ENCODE data around the gene UGT2A2.
"Not testable (repeated sequence)": the region's sequence is repeated elsewhere in the genome, so short reads cannot be mapped to it uniquely, and the experiment has no call there.

The UGT2A2 gene

DNA sequence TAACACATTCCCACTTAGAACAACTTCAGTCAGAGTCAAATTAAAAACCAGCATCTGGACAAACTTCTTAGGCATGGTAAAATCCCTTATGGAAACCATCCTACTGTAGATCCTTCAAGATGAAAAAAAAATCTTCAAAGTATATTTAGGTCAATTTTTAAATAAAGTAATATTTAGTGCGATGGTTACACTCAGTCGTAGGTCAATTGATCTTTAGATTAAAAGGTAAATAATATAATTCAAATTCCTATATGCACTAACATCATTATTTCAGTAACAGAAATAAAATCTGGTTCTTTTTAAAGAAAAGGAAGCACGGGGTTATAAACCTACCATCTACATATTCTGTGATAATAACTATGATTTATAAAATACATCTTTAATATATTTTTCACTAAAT is at the start of gene UGT2A2:
UGT2A2 (minus strand) TSS at position 101 of the 400 bp plus-strand sequence; CDS start at position 99, 2 bp downstream.
- no peak for DNase-seq

DNA sequence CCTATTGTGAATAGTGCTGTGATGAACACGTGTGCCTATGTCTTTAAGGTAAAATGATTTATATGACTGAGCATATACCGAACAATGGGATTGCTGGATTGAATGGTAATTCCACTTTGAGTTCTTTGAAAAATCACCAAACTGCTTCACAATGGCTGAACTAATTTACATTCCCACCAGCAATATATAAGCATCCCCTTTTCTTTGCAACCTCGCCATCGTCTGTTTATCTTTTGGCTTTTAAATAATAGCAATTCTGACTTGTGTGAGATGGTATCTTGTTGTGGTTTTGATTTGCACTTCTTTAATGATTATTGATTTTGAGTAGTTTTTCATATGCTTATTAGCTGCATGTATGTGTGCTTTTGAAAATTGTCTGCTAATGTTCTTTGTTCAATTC is 45.4 kb upstream of the UGT2A2 start:
- no peak for DNase-seq

DNA sequence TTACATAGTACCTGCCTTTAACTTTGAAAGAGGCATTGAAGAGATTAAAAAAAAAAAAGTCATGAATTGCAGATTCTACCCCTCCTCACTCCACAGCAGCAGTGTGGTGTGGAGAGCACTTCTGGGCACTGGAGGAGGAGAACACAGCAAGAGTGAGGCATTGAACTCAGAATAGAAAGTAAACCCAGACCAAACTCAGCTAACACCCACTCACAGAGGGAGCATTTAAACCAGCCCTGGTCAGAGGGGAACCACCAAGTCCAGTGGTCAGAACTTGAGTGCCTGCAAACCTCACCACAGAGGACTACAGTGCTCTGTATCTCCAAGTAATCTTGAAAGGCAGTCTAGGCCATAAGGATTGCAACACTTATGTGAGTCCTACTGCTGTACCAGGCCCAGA is 29.2 kb upstream of the UGT2A2 start:
- no peak for DNase-seq

DNA sequence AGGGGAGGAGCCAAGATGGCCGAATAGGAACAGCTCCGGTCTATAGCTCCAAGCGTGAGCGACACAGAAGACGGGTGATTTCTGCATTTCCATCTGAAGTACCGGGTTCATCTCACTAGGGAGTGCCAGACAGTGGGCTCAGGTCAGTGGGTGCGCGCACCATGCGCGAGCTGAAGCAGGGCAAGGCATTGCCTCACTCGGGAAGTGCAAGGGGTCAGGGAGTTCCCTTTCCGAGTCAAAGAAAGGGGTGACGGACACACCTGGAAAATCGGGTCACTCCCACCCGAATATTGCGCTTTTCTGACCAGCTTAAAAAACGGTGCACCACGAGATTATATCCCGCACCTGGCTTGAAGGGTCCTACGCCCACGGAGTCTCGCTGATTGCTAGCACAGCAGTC is 24.6 kb upstream of the UGT2A2 start:
- not testable (repeated sequence) for DNase-seq

DNA sequence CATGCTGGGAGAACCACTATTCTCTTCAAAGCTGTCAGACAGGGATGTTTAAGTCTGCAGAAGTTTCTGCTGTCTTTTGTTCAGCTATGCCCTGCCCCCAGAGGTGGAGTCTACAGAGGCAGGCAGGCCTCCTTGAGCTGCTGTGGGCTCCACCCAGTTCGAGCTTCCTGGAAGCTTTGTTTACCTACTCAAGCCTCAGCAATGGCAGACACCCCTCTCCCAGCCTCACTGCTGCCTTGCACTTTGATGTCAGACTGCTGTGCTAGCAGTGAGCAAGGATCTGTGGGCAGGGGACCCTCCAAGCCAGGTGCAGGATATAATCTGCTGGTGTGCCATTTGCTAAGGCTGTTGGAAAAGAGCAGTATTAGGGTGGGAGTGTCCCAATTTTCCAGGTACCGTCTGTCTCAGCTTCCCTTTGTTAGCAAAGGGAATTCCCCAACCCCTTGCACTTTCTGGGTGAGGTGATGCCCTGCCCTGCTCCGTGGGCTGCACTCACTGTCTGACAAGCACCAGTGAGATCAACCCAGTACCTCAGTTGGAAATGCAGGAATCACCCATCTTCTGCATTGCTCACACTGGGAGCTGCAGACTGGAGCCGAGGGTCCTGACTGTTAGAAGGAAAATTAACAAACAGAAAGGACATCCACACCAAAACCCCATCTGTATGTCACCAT is 21.8 kb upstream of the UGT2A2 start:
- DNase-seq: peak in 1 of 2 donors; percentile 24

DNA sequence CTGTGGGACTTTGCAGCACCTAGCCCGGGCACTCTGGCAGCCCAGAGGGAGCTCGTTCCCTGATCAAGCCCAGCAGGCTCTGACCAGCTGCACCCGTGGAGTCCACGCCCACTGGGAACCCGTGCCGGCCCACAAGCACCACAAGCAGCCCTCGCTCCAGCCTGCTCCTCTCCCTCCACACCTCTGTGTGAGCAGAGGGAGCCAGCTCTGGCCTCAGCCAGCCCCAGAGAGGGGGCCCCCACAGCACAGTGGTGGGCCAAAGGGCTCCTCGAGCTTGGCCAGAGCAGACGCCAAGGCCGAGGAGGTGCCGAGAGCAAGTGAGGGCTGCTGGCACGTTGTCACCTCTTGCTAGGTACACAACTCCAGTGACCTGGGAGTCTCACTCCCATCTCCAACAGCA is 18.7 kb upstream of the UGT2A2 start:
- no peak for DNase-seq

DNA sequence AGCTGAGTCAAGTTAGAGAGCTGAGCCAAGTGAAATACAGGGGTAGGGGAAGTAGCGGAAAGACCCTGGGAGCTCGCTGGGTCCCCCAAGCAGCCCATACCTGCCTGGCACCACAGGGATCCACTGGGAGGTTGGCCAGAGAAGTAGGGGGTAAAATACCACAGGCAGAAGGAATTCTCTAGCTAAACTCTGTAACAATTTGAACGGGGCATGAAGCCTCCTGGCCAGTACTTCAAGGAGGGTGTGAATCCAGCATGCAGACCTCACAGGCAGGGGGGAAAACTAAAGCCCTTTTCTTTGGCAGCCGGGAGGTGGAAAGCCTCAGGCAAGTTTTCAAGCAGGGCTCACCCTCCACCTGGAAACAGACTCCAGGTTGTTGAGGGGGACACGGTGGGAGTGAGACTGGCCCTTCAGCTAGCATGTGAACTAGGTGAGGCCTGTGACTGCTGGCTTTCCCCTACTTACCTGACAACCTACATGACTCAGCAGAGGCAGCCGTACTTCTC is 17.3 kb upstream of the UGT2A2 start:
- no peak for DNase-seq

DNA sequence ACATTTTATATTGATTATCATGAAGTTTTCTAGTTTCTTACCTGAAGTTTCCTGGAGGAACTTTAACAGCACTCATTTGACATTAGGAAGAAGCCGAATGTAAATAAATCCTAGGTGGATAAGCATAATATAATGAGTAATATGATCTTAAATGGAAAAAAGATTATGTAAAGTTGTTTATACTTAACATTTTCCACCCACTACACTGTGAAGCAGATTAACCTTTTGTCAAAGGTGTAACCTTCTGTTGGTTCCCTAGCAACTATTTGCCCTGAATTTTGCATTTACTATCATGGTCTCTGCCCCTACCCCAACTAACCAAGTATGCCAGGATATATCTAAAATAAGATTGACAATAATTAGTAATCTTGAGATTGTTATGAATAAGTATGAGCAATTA is 13.7 kb upstream of the UGT2A2 start, which contains the start of gene UGT2A1:
UGT2A1 (minus strand) TSS at position 101 of the 400 bp plus-strand sequence. CDS start 5,603 bp downstream, outside the sequence.
- no peak for DNase-seq

DNA sequence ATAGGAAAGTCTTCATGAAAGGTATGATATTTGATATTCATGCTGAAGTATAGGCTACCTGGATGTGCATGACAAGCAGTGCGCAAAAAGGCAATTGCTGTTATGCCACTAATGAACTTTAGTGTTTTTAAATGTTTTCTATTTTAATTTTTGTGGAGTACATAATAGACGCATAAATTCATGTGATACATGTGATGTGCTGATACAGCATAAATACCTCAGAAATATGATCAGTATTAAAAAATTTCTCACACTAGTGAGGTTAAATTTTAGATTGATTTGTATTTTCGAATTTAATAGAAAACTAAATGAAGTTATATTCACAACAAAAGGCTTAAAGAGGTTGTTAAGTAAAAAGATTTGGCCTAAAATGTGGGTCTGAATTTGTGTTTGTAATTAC is 11.4 kb upstream of the UGT2A2 start:
- DNase-seq: no peak

DNA sequence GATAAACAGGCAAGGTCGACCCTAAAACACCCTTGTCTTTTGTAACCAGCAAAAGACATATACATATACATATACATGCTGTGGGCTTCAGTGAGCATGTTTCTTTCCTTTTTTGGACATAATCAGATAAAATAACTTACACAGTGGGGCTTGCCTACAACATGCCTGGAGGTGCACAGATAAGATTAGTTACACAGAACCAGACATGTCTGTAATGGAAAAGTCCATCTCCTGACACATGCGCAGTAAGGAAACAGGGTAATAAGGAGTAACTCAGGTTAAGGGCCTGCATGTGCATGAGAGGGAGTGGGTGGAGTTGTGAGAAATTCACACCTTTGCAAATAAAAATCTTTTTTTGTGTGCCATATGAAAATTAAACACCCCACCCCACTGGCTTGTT is 10.2 kb upstream of the UGT2A2 start:
- no peak for DNase-seq

DNA sequence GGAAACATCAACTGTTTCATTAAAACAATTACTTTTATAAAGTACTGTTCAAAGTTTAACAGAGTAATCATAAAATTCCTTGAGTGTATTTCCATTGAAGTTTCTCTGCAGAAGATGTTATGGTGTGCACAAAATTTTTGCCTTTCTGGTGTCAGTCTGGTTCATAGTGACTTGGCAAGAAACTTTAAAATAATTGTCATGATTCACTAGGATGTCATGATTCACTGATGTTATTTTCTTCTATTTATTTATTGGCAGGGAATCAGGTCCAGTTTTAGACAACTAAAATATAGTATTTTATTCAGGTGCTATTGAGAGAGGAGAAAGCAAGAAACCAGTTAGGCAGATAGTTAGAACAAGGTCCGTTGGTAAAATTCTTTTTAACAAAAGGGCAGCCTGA is 9.8 kb upstream of the UGT2A2 start:
- no peak for DNase-seq

DNA sequence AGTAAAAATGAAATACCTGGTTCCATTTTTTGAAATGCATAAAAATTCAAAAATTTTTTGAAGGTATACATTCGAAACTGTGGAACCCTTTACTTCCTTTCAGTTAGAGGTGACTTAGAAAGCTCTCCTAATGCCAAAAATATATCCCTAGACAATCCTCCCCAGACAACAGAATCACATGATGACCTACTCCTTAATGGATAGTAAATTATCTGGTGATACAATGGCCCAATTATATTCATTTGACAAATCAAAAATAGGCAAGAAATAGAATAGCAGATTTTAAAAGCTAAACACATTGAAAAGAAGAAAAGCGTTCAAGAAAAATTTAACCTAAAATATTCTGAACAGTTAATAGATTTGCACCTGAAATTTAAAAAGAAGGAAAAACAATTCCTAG is 3.5 kb upstream of the UGT2A2 start:
- no peak for DNase-seq

DNA sequence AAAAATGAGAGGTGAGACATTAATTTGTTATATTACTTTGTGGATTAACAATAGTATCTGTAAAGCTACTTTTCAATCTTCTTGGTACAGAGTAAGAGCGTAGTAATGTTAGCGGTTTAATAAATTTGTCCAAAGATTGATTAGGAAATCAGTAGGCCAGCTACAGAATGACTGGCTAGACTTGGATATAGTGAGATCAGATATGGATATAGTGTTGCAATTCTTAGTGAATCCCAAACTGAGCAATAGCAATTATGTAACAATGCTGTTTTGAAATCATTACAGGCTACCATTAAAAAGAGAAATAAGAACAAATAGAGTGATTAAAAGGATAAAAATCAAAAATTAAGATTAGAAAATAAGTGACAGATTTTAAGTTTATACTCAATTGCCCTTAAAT is 847 bp upstream of the UGT2A2 start:
- no peak for DNase-seq

DNA sequence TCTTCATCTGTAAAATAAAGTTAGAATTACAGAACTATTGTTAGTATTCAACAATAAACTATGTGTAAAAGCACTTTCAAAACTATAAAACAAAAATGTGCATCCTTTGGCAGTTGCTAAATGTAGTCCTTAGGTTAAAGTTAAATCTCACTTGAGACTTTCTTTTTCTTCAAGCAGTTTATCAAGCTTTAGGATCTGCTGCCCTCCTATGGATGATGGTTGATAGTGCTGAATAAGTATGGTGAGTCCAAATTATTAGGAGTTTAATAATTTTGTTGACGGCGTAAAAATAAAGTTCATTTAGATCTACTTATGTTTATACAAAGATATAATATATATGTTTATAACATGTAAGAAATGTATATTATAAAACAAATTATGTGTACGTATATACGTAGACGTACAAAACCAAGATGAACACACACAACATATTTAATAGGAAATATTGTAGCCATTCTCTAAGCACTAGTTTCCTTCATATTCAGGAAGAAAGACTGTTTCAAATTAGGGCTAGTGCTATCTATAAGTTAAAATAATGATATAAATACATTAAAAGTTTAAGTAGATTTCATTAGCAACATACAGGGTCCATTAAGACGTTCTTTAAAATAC is 22.3 kb downstream of the UGT2A2 start:
- no peak for DNase-seq

DNA sequence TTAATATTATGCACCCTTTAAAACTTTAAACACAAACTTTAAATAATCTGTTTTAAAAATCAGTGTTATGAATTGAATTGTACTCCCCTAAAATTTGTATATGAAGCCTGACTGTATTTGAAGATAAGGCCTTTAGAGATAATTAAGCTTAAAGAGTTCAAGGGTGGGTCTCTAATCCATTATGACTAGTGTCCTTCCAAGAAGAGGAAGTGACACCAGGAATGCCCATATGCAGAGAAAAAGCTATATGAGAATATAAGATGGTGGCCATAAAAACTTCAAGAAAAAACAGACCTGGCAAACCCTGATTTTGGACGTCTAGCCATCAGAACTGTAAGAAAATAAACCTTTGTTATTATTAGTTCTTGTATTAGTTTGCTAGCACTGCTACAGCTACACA is 29.0 kb downstream of the UGT2A2 start:
- no peak for DNase-seq

DNA sequence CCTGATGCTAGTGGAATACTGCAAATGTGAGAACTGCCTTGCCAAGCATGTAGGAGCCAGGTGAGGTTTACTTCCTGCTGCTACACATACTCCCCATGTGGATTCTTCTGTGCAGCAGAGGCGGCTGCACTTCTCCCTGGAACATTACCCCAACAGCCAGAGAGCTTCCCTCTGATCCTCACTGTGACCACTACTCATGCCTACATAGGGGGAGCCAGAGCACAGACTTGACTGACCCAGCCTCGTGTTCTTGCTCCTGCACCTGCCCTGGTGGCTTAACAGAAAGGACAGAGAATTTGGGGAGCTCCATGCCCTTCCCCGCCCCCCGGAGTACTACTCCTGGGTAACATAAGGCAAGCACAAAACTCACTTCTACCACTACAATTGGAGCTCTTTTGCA is 38.4 kb downstream of the UGT2A2 start:
- no peak for DNase-seq

DNA sequence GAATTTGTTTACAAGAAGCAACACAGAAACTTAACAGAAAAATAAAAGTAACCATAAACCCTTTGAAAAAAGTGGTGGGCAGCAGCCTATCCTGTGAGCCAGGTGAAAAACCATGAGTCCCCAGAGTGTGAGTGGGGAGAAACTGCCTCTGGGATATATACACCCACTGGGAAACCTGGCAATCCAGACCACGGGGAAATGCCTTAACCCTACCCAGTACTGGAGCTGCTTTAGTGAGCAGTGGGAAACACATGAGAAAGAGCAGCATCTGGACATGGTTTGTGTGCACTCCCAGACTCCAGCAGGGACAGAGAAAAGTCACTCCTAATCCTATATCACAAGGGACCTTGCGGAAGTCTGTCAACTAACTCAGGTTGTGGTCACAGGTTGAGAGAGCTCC is 39.4 kb downstream of the UGT2A2 start:
- no peak for DNase-seq

DNA sequence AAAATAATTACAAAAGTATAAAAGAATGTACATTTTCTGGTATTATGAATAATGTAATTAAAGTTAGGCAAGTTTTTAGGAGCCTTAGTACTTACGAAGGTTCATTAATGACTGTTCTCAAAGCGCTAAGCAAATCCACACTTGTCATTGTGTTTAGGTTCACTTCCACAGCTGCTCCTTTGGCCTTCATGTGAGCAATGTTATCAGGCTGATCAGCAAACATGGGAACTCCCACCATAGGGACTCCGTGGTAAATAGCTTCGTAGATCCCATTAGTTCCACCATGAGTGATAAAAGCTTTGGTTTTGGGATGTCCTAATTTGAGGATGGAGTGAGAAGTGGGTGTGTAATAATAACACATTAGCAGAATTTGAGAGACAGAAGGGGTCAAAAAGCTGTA is 45.1 kb downstream of the UGT2A2 start:
- no peak for DNase-seq

DNA sequence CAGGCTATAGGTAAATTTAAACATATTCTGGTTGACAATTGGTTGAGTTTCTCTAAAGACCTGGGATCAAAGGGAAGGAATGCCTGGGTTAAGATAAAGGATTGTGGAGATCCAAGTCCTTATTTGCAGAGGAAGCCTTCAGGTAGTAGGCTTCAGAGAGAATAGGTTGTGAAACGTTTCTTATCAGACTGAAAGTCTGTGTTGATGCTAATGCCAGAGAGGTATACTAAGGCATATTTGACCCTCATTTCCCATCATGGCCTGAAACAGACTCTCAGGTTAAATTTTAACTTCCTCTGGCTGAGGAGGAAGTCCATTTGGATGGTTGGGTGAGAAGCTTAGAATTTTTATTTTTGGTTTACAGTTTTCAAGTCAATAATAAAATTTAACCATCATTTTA is 48.1 kb downstream of the UGT2A2 start:
- no peak for DNase-seq

DNA sequence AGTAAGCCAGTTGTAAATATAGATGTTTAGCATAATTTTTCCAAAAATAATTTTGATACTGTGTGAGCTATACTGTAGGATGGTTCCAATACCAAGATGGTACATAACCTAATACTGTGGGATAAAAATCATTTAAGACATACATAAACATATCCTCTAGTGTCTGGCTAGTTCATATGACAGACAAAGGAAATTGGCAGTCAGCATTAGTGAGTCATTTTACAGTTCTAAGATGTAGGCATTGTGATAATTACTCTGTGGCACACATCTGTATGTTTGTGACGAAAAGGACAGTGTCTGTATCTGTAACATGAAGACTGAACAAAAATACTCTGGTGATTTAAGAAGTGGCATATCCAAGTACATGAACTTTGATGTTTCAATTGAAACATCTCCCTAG is 49.6 kb downstream of the UGT2A2 start:
- no peak for DNase-seq

DNA sequence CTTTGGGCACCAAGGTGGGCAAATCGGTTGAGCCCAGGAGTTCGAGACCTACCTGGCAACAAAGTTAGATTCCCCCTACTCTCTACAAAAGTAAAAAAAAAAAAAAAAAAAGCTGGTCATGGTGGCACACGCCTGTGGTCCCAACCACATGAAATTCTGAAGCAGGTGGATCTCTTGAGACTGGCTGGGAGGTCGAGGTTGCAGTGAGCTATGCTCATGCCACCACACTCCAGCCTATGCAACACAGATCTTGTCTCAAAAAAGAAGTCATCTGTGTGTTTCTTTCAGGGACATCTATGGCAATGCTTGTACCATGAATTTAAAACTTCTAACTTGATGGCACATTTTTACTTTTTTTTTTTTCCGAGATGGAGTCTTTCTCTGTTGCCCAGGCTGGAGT is 55.3 kb downstream of the UGT2A2 start:
- no peak for DNase-seq

DNA sequence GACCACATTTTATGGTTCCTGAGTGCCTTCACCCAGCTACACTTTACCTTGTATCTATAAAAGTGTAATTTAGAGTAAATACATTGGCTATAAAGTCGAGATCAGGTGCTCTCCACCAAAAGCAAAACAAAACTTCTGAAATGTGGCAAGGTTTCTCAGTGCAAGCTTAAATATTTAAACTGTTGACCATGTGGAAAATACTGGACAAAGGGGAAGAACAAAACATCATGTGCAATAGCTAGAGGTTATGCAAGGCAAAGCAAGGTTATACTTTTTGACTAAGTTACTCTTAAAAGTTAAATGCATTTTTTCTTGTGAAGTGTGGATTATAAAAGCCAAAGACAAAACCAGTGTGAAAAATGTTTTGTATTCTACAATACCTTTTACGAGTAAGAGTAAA is 55.9 kb downstream of the UGT2A2 start:
- no peak for DNase-seq

DNA sequence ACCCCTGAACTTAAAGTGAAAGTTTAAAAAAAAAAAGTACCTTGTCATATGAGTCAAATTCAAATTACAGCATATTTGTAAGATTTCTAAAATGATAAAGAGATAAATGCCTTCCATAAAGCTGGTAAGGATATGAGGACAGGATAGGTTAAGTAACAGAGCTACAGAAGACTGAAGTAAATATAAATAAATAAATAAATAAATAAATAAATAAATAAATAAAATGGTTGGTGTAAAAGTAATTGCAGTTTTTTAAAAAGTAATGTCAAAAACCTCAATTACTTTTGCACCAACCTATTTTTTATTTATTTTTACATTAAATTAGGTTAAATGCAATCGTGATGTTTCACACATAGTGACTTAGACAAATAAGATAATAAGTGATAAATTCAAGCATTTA is 62.2 kb downstream of the UGT2A2 start:
- DNase-seq: no peak

DNA sequence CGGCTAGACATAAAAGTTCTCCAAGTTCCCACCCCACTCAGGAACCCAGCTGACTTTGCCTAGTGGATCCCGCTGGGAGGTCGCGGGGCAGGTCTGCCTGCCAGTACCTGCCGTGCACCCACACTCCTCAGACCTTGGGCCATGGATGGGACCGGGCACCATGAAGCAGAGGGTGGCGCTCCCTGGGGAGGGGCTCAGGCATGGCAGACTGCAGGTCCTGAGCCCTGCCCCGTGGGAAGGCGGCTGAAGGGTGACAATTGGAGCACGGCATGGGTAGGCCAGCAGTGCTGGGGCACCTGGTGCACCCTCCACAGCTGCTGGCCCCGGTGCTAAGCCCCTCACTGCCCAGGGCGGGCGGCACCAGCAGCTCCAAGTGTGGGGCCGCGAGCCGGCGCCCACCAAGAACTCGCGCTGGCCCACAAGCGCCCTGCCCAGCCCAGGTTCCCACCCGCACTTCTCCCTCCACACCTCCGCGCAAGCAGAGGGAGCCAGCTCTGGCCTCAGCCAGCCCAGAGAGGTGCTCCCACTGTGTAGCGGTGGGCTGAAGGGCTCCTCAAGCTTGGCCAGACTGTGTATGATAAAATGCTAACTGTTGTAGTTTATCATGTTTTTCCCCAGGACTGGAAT is 63.1 kb downstream of the UGT2A2 start:
- DNase-seq: no peak

All from CD4-positive, alpha-beta T cell treated with Interleukin-4 for 1 hour (primary cell).